ENCODE results near the gene KCNC1. TPM values are rescaled to one million over a fixed set of nuclear protein-coding genes. Genes with fewer than 3 reads are reported as not detected.

The KCNC1 gene
- 0.08 TPM in 1 of 2 replicates, not detected in the other for total RNA-seq

GRCh38 chr11:17734418-17734911 lies at the start of gene KCNC1:
KCNC1 (plus strand) TSS chr11:17734781; CDS start chr11:17736003, 1,222 bp downstream.

GRCh38 chr11:17719028-17719937 lies 15.3 kb upstream of the KCNC1 start, which contains the start of gene MYOD1:
MYOD1 (plus strand) TSS chr11:17719571; CDS start chr11:17719783, 212 bp downstream.

Other genes with a start within 250 kb of the KCNC1 start
- gene USH1C, start 190.4 kb upstream of the KCNC1 start, total RNA-seq: not detected in 2 replicates
- gene OTOG, start 187.5 kb upstream of the KCNC1 start, total RNA-seq: not detected in 2 replicates
- 5.3 TPM in 1 of 2 replicates, not detected in the other for gene MYOD1, start 15.2 kb upstream of the KCNC1 start, total RNA-seq

Measured in epithelial cell of alveolus of lung (primary cell).